SK-N-MC (cell line): Measurements from ENCODE around the gene SIRPG.

ENCODE experiments used
- EZH2 ChIP-seq: fragments of 200-600 bp; sonication (generic); IDR thresholded peaks from one replicate; pipeline ENCODE4 v1.6.1; 2017; ENCODE audit warnings: antibody characterized with exemption
- FOXP2 ChIP-seq: optimal IDR thresholded peaks from 2 replicates; pipeline ENCODE3; 2011; ENCODE audit warnings: mild to moderate bottlenecking, moderate library complexity; ENCODE audit not compliant: insufficient read depth; ENCODE audit errors: extremely low read length, control extremely low read depth
- POLR2AphosphoS5 ChIP-seq: IDR thresholded peaks from 2 replicates; pipeline ENCODE4 v1.6.1; 2012; ENCODE audit warnings: mild to moderate bottlenecking, low read depth, low read length, borderline replicate concordance

DNA sequence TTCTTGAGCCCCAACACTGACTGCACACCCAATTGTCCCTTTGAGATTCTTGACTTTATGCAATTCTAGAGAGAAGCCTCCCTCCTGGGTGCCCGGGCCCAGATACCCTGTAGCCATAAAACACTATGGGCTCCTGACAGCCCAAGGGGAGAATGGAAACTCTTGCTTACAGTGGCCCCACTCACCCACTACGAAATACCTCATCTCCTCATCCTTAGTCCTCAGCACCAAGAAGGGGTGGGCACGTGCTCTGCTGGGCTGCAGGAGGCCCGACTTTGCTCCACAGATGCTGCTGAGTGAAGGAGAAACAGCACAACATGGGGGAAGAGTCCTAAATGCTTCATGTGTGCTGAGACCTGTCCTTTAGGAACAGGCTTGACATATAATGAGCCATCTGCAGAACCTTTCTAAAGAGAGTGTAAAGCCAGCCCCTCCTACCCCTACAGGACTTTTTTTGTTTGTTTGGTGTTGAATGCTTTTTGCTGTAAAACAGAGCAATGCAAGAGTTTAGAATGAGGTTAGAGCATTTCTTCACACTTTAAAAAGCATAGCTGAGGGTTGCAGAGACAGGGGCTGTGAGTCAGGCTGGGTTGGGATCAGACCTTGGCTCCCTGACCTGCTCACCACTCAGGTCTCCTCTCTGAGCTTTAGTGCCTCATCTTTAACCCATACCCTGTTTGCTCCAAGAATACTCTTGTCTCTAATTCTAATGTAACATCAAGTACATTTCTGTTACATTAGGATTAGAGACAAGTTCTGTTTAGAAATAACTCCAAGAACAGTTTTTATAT is 17.6 kb upstream of the SIRPG start:
- TF ChIP-seq POLR2AphosphoS5 (no peak), EZH2 (no peak), FOXP2 (no peak)
